H1 (cell line): ENCODE data around the gene CHN2. TPM values are rescaled to one million over a fixed set of nuclear protein-coding genes. Genes with fewer than 3 reads are reported as not detected.

Experiments used
- CTCF ChIA-PET: fragments of 300-600 bp; sonication (Branson Sonifier 250); formaldehyde crosslinking; loops from one replicate; lab custom pipeline; 2021; ENCODE audit not compliant: partially characterized antibody; lab: Charles Lee
- POLR2A ChIA-PET: fragments of 300-600 bp; sonication (Branson Sonifier 250); formaldehyde crosslinking; loops from one replicate; lab custom pipeline; 2021; ENCODE audit warnings: inconsistent platforms; ENCODE audit not compliant: partially characterized antibody; lab: Charles Lee
- DNase-seq, 2 experiments: peaks; one replicate each; pipeline versions ENCODE4 v3.0.0 to v3.0.0-alpha.2; 2010 to 2022; ENCODE audit warnings: low spot score in 2 of 2, low read depth in 1 of 2, mixed read lengths in 1 of 2
- FAIRE-seq: peaks from 2 replicates; lab custom pipeline; 2011; peaks lifted over from hg19 to GRCh38; lab: Jason Lieb, UNC
- H2AFZ ChIP-seq: 2 replicates; pipeline ENCODE4 v1.8.1; 2012; ENCODE audit warnings: low read length, inconsistent platforms
- H2AK5ac ChIP-seq: 2 replicates; pipeline ENCODE4 v1.6.1; 2013; ENCODE audit warnings: low read depth, low read length
- H2BK120ac ChIP-seq: replicated peaks from 2 replicates; pipeline ENCODE3; 2013; ENCODE audit warnings: low read depth, low read length, inconsistent platforms
- H2BK12ac ChIP-seq: 2 replicates; pipeline ENCODE4 v1.6.1; 2013; ENCODE audit warnings: low read depth, low read length
- H2BK15ac ChIP-seq: 2 replicates; pipeline ENCODE4 v1.6.1; 2013; ENCODE audit warnings: low read length
- H2BK20ac ChIP-seq: 2 replicates; pipeline ENCODE4 v1.6.1; 2013; ENCODE audit warnings: low read length
- H2BK5ac ChIP-seq: 2 replicates; pipeline ENCODE4 v1.6.1; 2013; ENCODE audit warnings: low read depth, low read length
- H3K14ac ChIP-seq: 2 replicates; pipeline ENCODE4 v1.6.1; 2013; ENCODE audit warnings: inconsistent platforms; ENCODE audit not compliant: insufficient read length
- H3K18ac ChIP-seq: 2 replicates; pipeline ENCODE4 v1.6.1; 2013; ENCODE audit warnings: low read length; ENCODE audit errors: extremely low read depth
- H3K23ac ChIP-seq: 2 replicates; pipeline ENCODE4 v1.6.1; 2013; ENCODE audit warnings: inconsistent platforms; ENCODE audit not compliant: insufficient read length
- H3K23me2 ChIP-seq: 2 replicates; pipeline ENCODE4 v1.6.1; 2013; ENCODE audit warnings: low read depth, low read length
- H3K27ac ChIP-seq: 2 replicates; pipeline ENCODE4 v1.6.1; 2011; ENCODE audit warnings: low read depth, low read length, inconsistent platforms
- H3K27me3 ChIP-seq, 4 experiments: replicated peaks in 1 of 4; 1 replicate in 1 of 4; 2 replicates in 3 of 4; pipeline versions ENCODE4 v1.6.1 to v1.8.1; 2011 to 2013; ENCODE audit warnings: low read length in 3 of 4, mild to moderate bottlenecking in 3 of 4, inconsistent platforms in 2 of 4, mixed read lengths in 2 of 4, moderate library complexity in 1 of 4; ENCODE audit not compliant: control insufficient read depth in 3 of 4, insufficient read depth in 3 of 4; ENCODE audit errors: extremely low read depth in 1 of 4
- H3K36me3 ChIP-seq, 4 experiments: 2 replicates each; pipeline versions ENCODE4 v1.6.1 to v1.8.1; 2011 to 2013; ENCODE audit warnings: mild to moderate bottlenecking in 4 of 4, low read length in 3 of 4, moderate library complexity in 2 of 4, control low read depth in 1 of 4, inconsistent platforms in 1 of 4; ENCODE audit not compliant: insufficient read depth in 4 of 4, control insufficient read depth in 2 of 4
- H3K4ac ChIP-seq: replicated peaks from 2 replicates; pipeline ENCODE3; 2013; ENCODE audit warnings: low read length, low read depth, mixed read lengths, inconsistent platforms; ENCODE audit not compliant: insufficient read length
- H3K4me1 ChIP-seq, 4 experiments: replicated peaks in 1 of 4; 1 replicate in 1 of 4; 2 replicates in 3 of 4; pipeline versions ENCODE4 v1.6.1 to v1.8.1; 2011 to 2013; ENCODE audit warnings: low read length in 3 of 4, inconsistent platforms in 2 of 4, mixed read lengths in 1 of 4; ENCODE audit not compliant: insufficient read depth in 4 of 4, control insufficient read depth in 3 of 4
- H3K4me2 ChIP-seq, 2 experiments: 2 replicates each; pipeline versions ENCODE4 v1.6.1 to v1.8.1; 2011 to 2013; ENCODE audit warnings: low read depth in 2 of 2, low read length in 2 of 2, control low read depth in 1 of 2, inconsistent platforms in 1 of 2, mild to moderate bottlenecking in 1 of 2; ENCODE audit not compliant: insufficient read depth in 1 of 2
- H3K4me3 ChIP-seq, 4 experiments: fragments of 200-600, 300-600 bp in 1 of 4; sonication (generic), shearing (Covaris generic), sonication (Bioruptor Twin) in 1 of 4; 2 replicates each; pipeline versions ENCODE4 v1.5.1 to v1.8.1; 2011 to 2016; ENCODE audit warnings: low read length in 4 of 4, low read depth in 3 of 4, control low read depth in 2 of 4, inconsistent platforms in 2 of 4, mild to moderate bottlenecking in 2 of 4, mixed read lengths in 1 of 4, moderate library complexity in 1 of 4; ENCODE audit not compliant: insufficient read depth in 2 of 4; ENCODE audit errors: extremely low read depth in 1 of 4
- H3K56ac ChIP-seq: replicated peaks from 2 replicates; pipeline ENCODE3; 2013; ENCODE audit warnings: low read depth, mild to moderate bottlenecking, mixed read lengths, low read length, inconsistent platforms; ENCODE audit not compliant: insufficient read length
- H3K79me1 ChIP-seq: 2 replicates; pipeline ENCODE4 v1.6.1; 2013; ENCODE audit warnings: low read depth, low read length, control low read depth
- H3K79me2 ChIP-seq, 2 experiments: 2 replicates each; pipeline versions ENCODE4 v1.6.1 to v1.8.1; 2012 to 2013; ENCODE audit warnings: low read length in 2 of 2, mild to moderate bottlenecking in 2 of 2, inconsistent platforms in 1 of 2; ENCODE audit not compliant: insufficient read depth in 2 of 2, control insufficient read depth in 1 of 2
- H3K9ac ChIP-seq, 4 experiments: replicated peaks in 1 of 4; 1 replicate in 1 of 4; 2 replicates in 3 of 4; pipeline versions ENCODE4 v1.6.1 to v1.8.1; 2011 to 2013; ENCODE audit warnings: low read depth in 3 of 4, low read length in 3 of 4, control low read depth in 2 of 4, mild to moderate bottlenecking in 2 of 4, moderate library complexity in 2 of 4, inconsistent platforms in 1 of 4; ENCODE audit errors: extremely low read depth in 1 of 4
- H3K9me3 ChIP-seq, 2 experiments: 2 replicates each; pipeline versions ENCODE4 v1.6.1 to v1.8.1; 2012 to 2013; ENCODE audit warnings: mild to moderate bottlenecking in 2 of 2, moderate library complexity in 2 of 2, control low read depth in 1 of 2, inconsistent platforms in 1 of 2, low read depth in 1 of 2, low read length in 1 of 2, mixed read lengths in 1 of 2; ENCODE audit not compliant: insufficient read depth in 2 of 2
- H4K20me1 ChIP-seq, 2 experiments: replicated peaks in 1 of 2; 2 replicates each; pipeline versions ENCODE3 to v1.8.1; 2011 to 2013; ENCODE audit warnings: inconsistent platforms in 2 of 2, low read length in 2 of 2, mild to moderate bottlenecking in 1 of 2; ENCODE audit not compliant: insufficient read depth in 2 of 2, control insufficient read depth in 1 of 2
- H4K5ac ChIP-seq: 2 replicates; pipeline ENCODE4 v1.6.1; 2013; ENCODE audit warnings: low read length, low read depth, mixed read lengths, inconsistent platforms; ENCODE audit not compliant: insufficient read length
- H4K8ac ChIP-seq: 2 replicates; pipeline ENCODE4 v1.8.0; 2013; ENCODE audit warnings: mild to moderate bottlenecking, moderate library complexity, low read length, inconsistent platforms; ENCODE audit not compliant: insufficient read depth; ENCODE audit errors: extremely low read depth
- H4K91ac ChIP-seq: replicated peaks from 2 replicates; pipeline ENCODE3; 2013; ENCODE audit warnings: low read length, mixed read lengths, inconsistent platforms; ENCODE audit not compliant: insufficient read length
- CBX8 ChIP-seq: fragments of 300-800, 300-1000 bp; sonication (generic); IDR thresholded peaks from 2 replicates; pipeline ENCODE4 v1.7.1; 2016; ENCODE audit warnings: low read depth, low read length, borderline replicate concordance
- EP300 ChIP-seq, 2 experiments: IDR thresholded peaks; 1 replicate in 1 of 2; 2 replicates in 1 of 2; pipeline ENCODE4 v1.6.1; 2011 to 2012; ENCODE audit warnings: low read depth in 2 of 2, low read length in 2 of 2, mild to moderate bottlenecking in 2 of 2, borderline replicate concordance in 1 of 2, inconsistent platforms in 1 of 2, moderate library complexity in 1 of 2
- WGBS, 2 experiments: shearing (Covaris generic) in 1 of 2; methylation state at CpG; one replicate each; pipeline versions ENCODE4 v1.1.6 to v1.1.7; 2013 to 2015; ENCODE audit warnings: low lambda C conversion rate in 2 of 2, mixed read lengths in 2 of 2, inconsistent platforms in 1 of 2, low coverage in 1 of 2, missing lambda C conversion rate in 1 of 2; ENCODE audit not compliant: insufficient replicate concordance in 2 of 2, insufficient coverage in 1 of 2, insufficient read length in 1 of 2; ENCODE audit errors: extremely low coverage in 1 of 2, missing lambda C conversion rate in 1 of 2; 5-methylcytosine and 5-hydroxymethylcytosine counted together
- polyA plus RNA-seq, 7 experiments: library from polyadenylated mRNA; depleted of rRNA in 3 of 7; stranded (reverse) in 5 of 7; unstranded in 2 of 7; fragments of >200 nt in 5 of 7; fragments of 200-250 nt in 2 of 7; gene quantifications; 1 replicate in 5 of 7; 2 replicates in 1 of 7; 4 replicates in 1 of 7; pipeline versions ENCODE4 v1.2.1 to v1.2.3, GENCODE V29; 2011 to 2013; ENCODE audit warnings: missing spikeins in 2 of 7, mixed read lengths in 2 of 7
- total RNA-seq: library from RNA; stranded (reverse); fragmentation: NEBNext Ultra II Directional; extraction: Animal tissue kit (Norgen Biotek cat#: 25700); gene quantifications from 2 replicates; pipeline ENCODE4 v1.2.1, GENCODE V29; 2021

The CHN2 gene
- total and polyA plus RNA-seq, 2 of the 8 experiments (the other 6 are each of a cell fraction or from before 2014, with no cell fraction given) = 2.9 to 4.8 TPM

DNA sequence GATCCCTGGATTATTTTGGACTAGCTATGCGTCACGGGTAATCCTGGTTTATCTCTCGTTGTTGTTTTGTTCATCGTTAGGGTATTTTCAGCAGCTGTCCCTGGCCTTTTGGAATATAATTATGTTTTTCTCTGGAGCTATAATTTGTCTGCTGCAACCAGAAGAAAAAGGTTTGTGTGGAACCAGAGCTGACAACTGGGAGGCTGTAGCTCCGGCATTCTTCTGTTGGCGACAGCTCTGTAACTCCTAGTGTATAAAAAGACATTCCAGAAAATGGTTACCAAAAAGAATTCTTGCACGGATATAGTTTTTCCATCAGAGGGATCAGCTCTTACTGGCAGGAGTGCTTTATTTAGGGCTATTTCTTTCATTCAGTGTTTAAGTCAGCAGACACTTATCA lies 238.1 kb downstream of the CHN2 start:
- Histone ChIP-seq H3K18ac (no peak overlapping the region), H3K23ac (no peak overlapping the region), H3K36me3 (no peaks in the 10 kb centered on the region), H2AK5ac (no peak overlapping the region), H3K23me2 (no peaks in the 10 kb centered on the region), H3K4me3 (no peak overlapping the region), H3K79me1 (no peaks in the 10 kb centered on the region), H3K4ac (no peak overlapping the region), H2BK15ac (no peak overlapping the region), H2BK120ac (no peak overlapping the region), H3K56ac (no peak overlapping the region), H2BK5ac (no peak overlapping the region), H3K9me3 (no peaks in the 10 kb centered on the region), H4K8ac (no peak overlapping the region), H4K20me1 (no peaks in the 10 kb centered on the region), H3K4me1 (peaks cover 0 to 2% (median 0%) of the 10 kb centered on the region in 4 experiments; a peak in 1 of 7 replicates), H3K9ac (no peak overlapping the region), H3K14ac (no peak overlapping the region), H2BK20ac (no peak overlapping the region), H4K5ac (no peak overlapping the region), H3K4me2 (no peak overlapping the region), H2AFZ (no peak overlapping the region), H2BK12ac (no peak overlapping the region), H3K27me3 (no peaks in the 10 kb centered on the region), H3K79me2 (no peaks in the 10 kb centered on the region), H3K27ac (no peak overlapping the region), H4K91ac (no peak overlapping the region)
- 90% methylated on average over 7 of the region's 7 CpGs; no CpG with 5 or more reads in 1 of the 2 experiments for WGBS, 2 experiments
- TF ChIP-seq CBX8 (no peak), EP300 (IDR thresholded peaks at IDR 0.05; ENCODE audit: borderline replicate concordance in 1 of 2, low read depth in 2 of 2, low read length in 2 of 2) (no peak)
- ChIA-PET POLR2A (no interaction called here), CTCF (interaction anchor here (0.9 to 1.3 kb wide), 2 partner anchors 156 to 511 kb away, joined by 3 read pairs; no protein-coding TSS in a partner anchor)
- no peak for DNase-seq
- no peak for FAIRE-seq
